NCI-H82 treated with DMSO at 0.1 percent for 48 hours (cell line): Measurements from ENCODE around the gene KLF16.
A peak's percentile ranks its signal among the peaks of the same experiment; 100 is the strongest.
"Not testable (repeated sequence)": the region's sequence is repeated elsewhere in the genome, so short reads cannot be mapped to it uniquely, and the experiment has no call there.

ENCODE experiments used
- DNase-seq: peaks from one replicate; lab custom pipeline; 2025; ENCODE audit not compliant: unreplicated experiment; lab: John Stamatoyannopoulos, UW

The KLF16 gene

GRCh38 chr19:1863328-1863637 is at the start of gene KLF16:
KLF16 (minus strand) TSS chr19:1863579; CDS start chr19:1863497, 82 bp downstream.
- no peak for DNase-seq

- no peak for DNase-seq
Observed at GRCh38 chr19:1912760-1913505, 49.6 kb upstream of the KLF16 start.

DNA sequence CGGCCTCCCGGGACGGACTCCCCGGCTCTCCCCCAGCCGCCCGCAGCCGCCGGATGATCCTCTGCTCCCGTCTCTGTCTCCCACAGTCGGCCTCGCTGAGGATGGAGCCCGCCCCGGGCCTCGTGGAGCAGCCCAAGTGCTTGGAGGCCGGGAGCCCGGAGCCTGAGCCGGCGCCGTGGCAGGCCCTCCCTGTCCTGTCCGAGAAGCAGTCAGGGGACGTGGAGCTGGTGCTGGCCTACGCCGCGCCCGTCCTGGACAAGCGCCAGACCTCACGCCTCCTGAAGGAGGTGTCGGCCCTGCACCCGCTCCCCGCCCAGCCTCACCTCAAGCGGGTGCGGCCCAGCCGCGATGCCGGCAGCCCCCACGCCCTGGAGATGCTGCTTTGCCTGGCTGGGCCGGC is 48.6 kb upstream of the KLF16 start:
- DNase-seq, result no peak

GRCh38 chr19:1911098-1911497 is 47.7 kb upstream of the KLF16 start:
- DNase-seq, result no peak

DNA sequence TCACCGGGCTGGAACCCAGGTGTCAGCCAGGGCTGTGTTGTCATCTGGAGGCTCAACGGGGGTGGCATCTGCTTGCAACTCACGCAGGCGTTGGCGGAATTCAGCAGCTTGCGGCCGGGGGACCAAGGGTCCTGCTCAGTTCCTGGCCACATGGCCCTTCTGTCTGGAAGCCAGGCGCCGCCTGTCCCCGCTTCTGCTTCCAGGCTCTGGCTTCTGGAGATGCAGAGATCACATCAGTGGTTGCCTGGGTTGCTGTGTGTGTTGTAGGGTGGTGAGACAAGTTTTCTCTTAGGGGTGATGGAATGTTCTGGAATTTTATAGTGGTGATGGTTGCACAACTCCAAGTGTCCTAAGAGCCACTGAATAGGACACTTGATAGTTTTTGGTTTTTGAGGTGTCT is 46.8 kb upstream of the KLF16 start:
- no peak for DNase-seq

GRCh38 chr19:1909761-1910080 is 46.3 kb upstream of the KLF16 start:
- no peak for DNase-seq

DNA sequence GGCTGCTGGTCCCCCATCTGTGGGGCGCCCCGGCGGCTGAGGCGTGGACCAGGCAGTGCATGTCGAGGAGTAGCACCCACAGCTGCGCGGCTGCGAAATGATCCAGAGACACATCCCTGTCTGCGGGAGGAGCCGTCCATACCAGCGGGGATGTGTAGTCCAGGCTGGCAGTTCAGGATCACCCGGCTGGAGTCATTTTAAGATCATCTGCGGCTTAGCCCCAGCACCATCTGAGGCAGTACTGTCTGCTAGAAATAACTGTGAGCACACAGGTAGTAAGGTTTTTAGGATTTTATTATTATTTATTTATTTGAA is 44.9 kb upstream of the KLF16 start:
- no peak for DNase-seq

GRCh38 chr19:1907563-1908363 is 44.4 kb upstream of the KLF16 start:
- DNase-seq, result no peak

GRCh38 chr19:1906985-1907562 is 43.7 kb upstream of the KLF16 start:
- no peak for DNase-seq

- DNase-seq, result no peak
Observed at GRCh38 chr19:1905863-1906375, 42.5 kb upstream of the KLF16 start.

DNA sequence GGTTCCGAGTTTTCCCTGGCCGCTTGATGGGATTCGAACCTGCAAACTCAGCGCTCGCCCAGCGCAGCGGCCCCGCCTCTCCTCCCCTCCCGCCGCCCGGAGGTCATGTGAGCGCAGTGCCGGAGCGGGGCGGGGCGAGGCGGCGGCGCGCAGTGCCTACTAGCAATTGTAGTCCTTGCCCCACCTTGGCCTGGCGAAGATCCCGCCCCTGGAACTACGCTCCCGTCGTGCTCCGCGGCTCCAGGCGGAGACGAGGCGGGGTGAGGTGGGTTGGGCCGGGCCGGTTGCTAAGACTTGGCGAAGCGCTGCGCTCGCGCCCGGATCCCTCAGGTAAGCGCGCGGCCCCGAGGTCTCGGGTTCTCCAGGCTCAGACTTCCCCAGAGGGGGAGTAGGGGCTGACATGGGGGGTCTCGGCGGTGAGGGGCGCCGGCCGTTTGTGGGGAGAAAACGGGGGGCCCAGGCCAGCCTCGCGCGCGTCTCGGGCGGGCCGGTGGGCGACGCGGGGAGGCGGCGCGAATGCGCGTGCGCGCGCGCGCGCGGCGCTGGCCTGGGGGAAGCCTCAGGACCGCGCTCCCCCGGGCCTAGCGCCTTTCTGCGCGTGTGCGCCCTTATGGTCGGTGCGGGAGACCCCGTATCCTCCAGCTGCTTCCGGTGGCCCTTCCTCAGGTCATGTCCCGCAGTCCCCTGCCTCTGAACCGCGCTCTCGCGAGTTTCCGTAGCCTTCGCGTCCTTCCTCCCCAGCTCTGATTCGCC is 41.9 kb upstream of the KLF16 start, which contains the start of the genes ADAT3 and SCAMP4:
TSS of gene ADAT3 (plus strand) at position 290 of the 753 bp plus-strand sequence. CDS start 6,649 bp downstream, outside the sequence.
TSS of gene SCAMP4 (plus strand) at position 290 of the 753 bp plus-strand sequence. CDS start 9,621 bp downstream, outside the sequence.
- peak; percentile 85 for DNase-seq

DNA sequence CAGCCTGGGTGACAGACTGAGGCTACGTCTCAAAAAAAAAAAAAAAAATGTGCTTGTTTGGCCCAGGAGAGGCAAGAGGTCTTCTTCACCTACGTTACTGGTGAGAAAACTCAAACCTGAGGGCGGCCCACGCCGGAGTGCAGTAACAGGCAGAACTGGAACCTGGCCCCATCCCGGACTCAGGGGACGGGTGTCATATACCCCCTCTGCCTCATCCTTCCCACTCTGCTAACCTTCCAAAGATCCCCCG is 41.4 kb upstream of the KLF16 start:
- no peak for DNase-seq

DNA sequence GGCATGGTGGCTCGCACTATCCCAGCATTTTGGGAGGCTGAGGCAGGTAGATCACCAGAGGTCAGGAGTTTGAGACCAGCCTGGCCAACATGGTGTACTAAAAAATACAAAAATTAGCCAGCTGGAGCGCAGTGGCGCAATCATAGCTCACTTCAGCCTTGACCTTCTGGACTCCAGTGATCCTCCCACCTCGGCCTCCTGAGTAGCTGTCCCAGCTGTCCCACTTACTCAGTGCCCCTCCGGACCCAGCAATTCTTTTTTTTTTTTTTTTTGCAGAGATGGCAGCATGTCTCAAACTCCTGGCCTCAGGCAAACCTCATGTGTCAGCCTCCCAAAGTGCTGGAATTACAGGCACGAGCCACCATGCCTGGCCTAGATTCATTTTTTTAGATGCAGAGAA is 39.5 kb upstream of the KLF16 start:
- DNase-seq, result no peak

DNA sequence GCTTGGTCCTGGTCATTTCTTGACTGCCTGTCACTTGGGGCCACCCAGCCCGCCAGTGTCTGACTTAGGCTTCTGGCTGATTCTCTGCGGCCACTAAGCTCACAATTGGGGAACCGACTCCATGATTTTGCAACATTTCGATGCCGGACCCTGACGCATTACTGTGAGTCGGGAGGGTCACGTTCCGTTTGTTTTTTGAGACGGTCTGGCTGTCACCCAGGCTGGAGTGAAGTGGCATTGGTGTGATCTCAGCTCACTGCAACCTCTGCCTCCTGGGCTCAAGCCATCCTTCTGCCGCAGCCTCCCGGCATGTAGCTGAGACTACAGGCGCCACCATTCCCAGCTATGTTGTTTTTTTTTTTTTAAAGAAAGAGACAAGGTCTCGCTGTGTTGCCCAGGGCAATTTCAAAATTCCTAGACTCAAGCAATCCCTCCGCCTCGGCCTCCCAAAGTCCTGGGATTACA is 38.6 kb upstream of the KLF16 start:
- DNase-seq, result no peak

DNA sequence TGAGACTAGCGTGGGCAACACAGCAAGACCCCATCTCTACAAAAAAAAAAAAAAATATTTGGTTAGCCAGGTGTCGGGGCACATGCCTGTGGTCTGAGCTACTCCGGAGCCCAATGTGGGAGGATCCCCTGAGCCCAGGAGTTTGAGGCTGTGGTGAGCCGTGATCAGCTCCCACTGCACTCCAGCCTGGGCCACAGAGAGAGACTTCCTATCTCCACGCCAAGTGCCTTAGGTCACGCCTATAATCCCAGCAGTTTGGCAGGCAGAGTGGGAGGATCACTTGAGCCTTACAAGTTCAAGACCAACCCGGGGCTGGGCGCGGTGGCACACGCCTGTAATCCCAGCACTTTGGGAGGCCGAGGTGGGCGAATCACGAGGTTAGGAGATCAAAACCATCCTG is 33.1 kb upstream of the KLF16 start:
- DNase-seq, result no peak

GRCh38 chr19:1893791-1894190 is 30.4 kb upstream of the KLF16 start:
- DNase-seq, result no peak

DNA sequence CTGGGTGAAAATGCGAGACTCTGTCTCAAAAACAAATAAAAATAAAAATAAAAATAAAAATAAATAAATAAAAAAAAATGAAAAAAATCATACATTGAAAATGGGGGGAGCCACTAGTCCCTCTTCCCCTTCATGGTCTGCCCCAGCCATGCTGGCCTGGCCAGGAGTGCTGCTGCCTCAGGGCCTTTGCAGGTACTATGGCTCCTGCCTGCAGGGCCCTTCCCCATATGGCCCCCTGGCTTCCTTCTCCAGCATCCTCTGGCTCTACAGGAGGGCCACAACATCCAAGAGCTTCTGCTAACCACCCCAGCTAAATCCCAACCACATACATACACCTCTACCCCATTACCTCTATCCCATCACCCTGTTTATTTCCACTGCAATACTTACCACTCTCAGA is 26.5 kb upstream of the KLF16 start:
- no peak for DNase-seq

DNA sequence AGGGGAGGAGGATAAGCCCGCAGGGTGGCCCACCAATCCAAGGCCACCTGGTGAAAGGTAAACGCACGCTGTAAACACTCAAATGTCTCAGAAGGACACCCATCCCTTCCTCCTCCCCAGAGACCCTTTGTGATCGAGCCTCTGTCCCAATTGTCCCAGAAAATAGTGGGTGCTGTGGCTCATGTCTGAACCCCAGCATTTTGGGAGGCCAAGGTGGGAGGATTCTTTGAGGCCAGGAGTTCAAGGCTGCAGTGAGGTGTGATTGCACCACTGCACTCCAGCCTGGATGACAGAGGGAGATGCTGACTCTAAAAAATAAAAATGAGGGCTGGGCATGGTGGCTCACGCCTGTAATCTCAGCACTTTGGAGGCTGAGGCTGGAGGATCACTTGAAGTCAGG is 25.0 kb upstream of the KLF16 start:
- no peak for DNase-seq

- DNase-seq, result not testable (repeated sequence)
Observed at GRCh38 chr19:1886360-1886759, 23.0 kb upstream of the KLF16 start.

DNA sequence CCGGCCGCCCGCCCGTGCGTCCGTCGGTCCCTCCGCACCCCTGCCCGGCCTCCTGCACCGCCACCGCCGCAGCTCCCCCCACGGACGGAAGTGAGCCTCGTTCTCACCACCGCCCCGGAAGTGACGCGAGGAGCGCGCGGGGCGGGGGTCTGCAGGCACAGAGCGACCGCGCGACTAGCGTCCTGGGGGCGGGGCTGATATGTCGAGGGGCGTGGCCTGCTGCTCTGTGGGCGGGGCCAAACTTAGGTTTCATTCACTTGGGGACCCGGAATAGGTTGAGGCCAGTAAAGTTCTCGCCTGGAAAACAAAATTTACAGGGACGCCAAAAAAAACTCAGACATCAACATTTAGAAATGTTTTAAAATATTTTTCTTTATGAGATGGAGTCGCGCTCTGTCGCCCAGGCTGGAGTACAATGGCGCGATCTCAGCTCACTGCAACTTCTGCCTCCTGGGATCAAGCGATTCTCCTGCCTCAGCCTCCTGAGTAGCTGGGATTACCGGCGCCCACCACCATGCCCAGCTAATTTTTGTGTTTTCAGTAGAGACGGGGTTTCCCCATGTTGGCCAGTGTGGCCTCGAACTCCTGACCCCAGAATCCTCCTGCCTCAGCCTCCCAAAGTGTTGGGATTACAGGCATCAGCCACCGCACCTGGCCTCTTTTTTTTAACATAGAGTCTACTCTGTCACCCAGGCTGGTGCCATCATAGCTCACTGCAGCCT is 22.2 kb upstream of the KLF16 start, which contains the start of gene ABHD17A:
TSS of gene ABHD17A (minus strand) at position 99 of the 722 bp plus-strand sequence. CDS start 3,930 bp downstream, outside the sequence.
- peak; percentile 46 for DNase-seq
